Endometrial microvascular endothelial cells (primary cell): Measurements from ENCODE around the gene DIAPH2. TPM values are rescaled to one million over a fixed set of nuclear protein-coding genes. Genes with fewer than 3 reads are reported as not detected.

Source experiments
- in situ Hi-C: cut with HindIII; loops from 2 replicates; pipeline ENCODE4 v1.10.0; 2017; ENCODE audit warnings: low sequenced_read_pairs, low pct_unique_long_range_greater_than_20kb; ENCODE audit errors: inconsistent ontology term
- total RNA-seq: library from RNA; depleted of rRNA; stranded (reverse); fragments of >200 nt; gene quantifications from one replicate; pipeline ENCODE4 v1.2.3, GENCODE V29; 2015; ENCODE audit errors: inconsistent ontology term

The DIAPH2 gene
- total RNA-seq, 1 donor from 2014 or later, result 13.3 TPM

DNA sequence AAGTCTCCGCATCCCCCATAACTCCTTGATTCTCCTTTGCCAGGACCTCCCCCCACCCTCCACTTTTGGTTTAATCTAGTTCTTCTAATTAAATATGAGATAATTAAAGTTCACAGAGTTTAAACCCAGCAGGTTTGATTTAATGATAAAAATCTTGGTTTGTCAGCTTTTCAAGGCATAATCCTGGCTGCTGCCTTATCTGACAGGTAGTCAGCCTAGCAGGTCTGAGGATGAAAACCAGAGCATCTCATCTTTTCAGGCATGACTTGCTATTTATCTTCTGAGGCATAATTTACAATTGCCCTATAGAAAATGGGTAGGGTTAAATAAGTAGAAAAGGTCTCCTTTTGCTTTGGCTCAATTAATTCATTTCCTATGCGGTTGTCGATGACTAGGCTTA, 790.3 kb downstream of the DIAPH2 start:
- in situ Hi-C loops, result no loop called here

DNA sequence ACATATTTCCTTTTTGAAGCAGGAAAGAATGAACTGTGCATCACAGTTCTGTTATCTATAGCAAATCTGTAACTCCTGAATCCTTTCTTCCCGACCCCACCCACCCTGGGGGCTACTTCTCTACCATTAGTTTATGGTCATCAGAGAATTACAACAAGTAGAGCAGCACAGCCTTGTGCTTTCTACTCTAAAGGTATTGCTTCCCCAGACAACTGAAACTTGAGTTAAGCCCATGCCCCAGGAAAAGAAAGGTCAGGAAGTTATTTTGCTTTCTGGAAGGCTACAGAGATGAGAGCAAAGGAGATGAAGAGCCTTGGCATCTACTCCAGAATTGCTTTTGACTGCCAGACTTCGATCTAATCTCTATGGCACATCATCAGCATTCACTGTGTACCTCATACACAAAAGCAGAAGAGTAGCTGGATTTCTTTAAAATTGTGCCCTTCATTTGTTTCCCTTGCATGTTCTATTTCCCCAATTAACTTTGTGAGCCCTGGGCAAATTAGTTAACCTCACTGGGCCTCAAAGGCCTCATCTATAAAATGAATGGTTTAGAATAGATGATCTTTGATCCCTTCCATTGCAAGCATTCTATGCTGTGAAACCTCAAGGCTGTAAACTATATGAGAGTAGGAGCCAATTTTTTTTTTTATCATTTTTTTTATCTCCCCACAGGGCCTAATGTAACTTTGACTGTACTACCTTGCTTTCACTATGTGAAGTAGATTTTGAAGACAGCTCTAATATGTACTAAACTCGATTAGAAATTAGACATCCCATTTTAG, 794.7 kb downstream of the DIAPH2 start:
- in situ Hi-C loops, result no loop called here

DNA sequence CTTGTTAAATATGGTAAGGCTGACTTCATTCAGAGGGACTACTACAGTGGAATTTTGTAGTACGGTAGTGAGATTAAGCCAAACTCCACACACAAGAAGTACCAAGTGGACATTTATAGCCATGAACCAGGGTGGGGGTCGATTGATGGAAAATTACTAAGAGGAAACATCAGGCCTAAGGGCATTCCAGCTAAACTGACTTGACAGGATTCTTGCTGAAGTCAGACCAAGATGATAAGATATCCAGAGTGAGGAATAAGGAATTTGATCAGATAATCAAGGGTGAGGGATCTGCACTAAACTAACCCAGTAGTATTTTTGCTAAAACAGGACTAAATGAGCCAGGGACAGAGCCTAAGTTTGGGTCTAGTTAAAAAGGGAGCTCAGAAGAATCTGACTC, 796.6 kb downstream of the DIAPH2 start:
- in situ Hi-C loops, result no loop called here

DNA sequence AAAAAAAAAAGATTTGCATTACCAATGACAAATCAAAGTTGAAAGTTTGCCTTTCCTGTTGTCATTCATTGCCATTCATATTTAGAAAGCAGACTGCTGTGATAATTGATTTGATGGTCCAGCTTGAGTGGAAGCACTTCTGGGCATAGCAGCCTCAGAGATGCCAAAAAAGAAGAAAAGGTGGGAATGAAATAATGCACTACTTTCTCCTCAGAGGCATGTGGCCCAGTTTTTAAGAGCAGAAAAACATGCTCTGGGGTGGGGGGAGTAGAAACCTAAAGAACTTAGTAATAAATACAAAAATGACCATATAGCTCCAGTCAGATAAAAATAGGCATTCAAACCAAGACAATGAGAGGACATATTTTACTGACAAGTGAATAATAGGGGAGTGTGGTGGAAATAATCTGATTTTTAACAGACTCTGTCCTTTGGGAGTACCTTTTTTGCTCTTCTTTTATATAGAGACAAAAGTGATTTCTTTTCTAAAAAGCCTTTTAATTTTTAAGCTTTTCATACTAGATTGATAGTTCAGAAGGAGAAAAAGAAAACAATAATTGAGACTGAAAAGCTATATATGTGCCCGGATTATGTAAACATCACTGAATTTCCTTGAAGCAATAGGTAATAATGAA, 798.1 kb downstream of the DIAPH2 start:
- in situ Hi-C loops, result no loop called here

DNA sequence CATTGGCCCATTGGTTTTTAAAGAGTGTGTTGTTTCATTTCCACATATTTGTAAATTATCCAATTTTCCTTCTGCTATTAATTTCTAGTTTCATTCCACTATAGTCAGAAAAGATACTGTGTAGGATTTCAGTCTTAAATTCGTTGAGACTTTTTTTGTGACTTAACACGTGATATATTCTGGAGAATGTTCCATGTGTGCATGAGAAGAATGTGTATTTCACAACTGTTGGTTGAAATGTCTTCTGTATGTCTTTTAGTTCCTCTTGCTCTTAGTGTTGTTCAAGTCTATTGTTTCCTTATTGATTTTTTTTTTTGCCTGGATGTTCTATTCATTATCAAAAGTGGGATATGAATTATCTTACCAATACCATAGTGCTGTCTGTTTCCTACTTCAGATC, 806.0 kb downstream of the DIAPH2 start:
- in situ Hi-C loops, result no loop called here

DNA sequence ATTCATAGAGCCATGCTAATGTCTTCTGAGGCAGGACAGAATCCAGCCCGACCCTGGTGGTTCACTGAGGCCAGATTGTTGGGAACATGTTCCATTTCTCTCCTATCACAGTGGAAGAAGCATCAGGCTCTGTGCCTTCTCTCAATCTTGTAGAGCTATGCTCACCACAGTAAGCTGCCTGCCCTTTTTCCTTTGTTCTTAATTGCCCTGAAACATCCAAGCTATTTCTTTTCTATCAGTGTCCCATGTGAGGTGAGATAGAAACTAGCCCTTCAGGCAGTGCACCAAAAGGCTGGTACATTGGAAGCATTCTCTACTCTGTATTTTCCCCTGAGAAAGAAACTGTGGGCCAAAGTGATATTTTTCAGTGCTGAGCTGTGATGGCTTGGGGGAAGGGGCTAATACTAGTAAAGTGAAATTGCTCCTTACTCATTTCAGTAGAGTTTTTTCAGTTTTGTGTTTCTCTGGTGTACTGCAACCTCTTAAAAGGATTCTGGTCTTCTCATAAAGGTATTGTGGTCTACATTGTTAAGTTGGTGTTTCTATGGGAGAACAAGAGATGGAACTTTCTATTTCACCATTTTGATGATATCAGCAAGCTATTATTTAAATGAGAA, 810.2 kb downstream of the DIAPH2 start:
- in situ Hi-C loops, result no loop called here

DNA sequence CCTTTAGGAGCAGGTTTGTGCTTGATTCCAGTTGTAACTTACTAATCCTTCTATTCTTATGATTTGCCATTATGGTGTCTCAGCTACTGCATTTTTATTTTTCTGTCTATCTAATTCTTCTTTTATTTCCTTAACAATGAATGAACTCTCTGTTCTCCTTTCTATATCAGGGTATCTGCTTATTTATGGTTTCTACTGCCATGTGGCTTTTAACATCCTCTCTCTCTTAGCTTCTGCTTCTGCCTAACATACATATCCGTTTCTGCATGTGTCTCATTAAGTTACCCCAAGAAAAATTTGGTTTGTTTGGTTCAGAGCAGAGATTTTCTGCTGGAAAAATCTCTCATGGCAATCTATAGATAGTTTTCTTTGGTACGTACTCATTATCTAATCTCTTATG, 813.5 kb downstream of the DIAPH2 start:
- in situ Hi-C loops, result no loop called here

DNA sequence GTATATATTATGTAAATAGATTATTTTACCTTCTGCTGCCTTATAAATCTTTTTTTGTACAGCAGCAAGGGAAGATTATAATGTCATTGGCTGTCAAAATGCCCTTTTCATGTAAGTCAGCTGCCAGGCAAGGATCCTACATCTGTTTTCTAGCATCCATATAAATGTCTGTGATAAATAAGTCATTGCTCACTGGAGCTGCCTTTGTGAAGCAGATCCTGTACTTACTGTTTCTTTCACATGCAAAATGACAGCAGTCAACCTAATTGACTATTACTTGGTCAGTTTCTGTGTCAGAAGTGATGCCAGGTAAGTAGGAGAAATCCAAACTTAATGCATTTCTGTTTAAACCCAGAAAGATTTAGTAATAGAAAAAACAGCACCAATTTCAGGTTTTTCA, 819.8 kb downstream of the DIAPH2 start:
- in situ Hi-C loops, result no loop called here

DNA sequence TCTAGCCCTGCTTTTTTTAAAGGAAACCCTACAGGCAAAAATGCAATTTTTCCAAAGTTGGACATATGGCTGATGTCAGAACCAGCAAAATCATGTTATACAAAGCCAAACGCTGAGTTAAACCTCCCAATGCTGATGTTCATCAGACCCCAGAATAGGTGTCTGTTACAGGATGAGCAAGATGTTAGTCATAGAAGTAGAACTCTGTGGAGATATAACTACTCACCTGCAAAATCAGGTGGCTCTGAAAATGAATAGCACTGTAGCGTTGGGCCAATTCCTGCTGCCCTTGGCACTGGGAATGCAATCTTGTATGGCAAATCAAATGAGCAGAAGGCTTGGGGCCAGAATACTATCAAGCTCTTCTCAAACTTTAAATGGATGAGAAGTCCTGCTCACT, 833.1 kb downstream of the DIAPH2 start:
- in situ Hi-C loops, result no loop called here

DNA sequence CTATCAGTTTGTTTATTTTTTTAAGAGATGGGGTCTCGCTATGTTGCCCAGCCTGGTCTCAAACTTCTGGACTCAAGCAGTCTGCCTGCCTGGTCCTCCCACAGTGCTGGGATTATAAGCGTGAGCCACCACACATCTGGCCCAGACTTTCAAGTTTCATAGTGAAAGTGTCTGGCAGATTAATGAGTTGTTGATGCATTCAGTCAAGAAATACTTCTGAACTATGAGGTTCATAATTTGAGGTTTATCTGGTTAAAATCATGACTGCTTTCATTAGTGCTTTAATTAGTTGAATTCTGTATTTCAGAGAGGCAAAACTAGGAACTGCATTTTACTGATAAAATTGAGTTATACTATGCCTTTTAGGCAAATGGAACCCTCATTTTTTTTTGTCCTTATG, 837.7 kb downstream of the DIAPH2 start:
- in situ Hi-C loops, result no loop called here

DNA sequence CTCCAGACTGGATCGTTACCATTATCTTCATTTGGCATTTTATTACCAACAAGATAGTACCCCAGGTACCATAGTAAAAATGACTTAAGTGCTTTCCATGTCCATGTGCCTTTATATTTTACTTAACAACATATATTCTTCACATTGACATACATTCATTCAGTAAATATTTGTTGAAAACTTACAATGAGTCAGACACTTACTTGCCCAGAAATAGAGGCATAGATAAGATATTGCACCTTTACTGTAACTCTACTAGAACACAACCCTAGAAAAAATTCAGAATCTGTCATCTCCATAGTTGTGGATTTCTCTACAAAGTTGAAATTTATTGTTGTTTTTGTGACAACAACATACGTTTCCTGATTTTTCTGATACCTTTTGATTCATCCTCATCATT, 839.7 kb downstream of the DIAPH2 start:
- in situ Hi-C loops, result no loop called here

DNA sequence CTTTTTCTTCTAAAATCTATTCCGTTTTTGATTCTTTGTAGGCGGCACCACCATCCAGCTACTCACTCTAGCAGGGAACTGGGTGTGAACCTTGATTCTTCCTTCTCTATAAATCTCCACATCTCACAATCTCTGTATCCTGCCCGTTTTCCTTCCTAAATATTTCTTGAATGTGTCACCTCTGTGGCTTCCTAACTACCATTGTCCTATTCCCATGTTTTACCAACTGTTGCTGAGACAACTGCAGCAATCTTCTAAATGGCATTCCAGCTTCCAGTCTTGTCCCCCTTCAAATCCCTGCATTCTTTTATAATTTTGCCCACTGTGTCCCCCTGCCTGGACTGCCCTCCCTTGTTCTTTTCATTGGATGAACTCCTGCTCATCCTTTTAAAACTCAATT, 840.4 kb downstream of the DIAPH2 start:
- in situ Hi-C loops, result no loop called here

DNA sequence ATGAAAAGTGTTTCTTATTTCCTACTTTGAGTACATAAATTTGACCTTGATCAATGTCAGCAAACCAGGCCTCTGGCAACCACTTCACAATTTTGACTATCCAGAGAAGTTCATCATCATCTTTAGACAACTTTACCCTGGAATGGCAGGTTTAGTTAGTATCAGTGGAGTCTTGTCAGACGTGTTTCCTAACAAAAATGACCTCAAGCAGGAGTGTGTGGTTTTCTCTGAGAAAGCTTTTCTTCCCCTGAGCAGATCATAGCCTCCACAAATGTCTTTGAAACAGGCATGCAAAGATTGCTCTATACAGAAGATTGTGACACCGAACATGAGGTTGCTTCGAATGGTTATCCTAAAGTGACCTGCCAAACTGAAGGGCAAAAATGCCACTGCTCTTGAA, 841.3 kb downstream of the DIAPH2 start:
- in situ Hi-C loops, result no loop called here

DNA sequence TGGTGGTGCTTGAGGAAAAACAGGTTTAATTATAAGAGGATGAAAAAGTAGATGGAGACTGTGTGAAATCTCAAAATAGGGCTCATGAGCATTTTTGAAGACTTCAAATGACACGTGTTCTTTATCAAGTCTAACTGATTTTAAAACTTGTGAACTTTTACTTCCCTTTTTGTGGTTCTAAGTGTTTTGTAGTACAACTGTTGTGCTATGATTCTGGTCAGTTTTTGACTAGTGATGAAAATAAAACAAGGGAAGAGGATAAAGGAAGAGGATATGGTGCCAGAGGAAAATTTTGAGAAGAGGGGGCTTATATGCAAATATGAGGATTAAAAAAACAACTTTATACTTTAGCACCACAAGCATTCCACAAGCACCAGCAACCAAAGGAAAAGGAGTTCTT, 843.1 kb downstream of the DIAPH2 start:
- in situ Hi-C loops, result no loop called here

DNA sequence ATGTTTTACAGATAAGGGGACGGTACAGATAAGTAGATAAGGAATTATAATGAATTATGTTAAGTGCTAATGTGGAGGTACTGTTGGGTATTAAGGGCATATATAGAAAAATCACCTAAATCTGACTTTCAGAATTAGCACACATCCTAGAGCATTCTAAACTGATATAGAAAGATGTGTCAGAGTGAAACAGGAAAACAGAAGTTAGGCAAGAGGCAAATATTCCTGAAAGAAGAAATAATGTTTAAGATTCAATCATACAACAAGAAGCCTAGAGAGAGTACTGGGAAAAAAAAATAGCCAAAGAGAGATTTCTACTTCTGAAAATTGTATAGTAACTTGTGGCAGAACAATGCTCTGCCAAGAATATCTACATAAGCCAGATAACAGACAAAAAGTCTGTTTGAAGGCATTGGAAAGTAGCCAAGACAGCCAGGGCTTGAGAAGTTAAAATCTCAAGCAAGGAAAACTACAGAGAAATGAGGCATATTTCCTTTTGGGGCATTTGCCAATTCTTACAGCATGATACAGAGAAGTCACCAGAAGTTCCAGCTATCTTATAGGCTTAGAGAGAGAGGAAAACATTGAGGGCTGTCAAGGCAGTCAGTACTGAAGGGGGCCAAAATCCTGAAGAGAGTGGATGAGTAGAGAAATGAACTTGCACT, 845.0 kb downstream of the DIAPH2 start:
- in situ Hi-C loops, result no loop called here

DNA sequence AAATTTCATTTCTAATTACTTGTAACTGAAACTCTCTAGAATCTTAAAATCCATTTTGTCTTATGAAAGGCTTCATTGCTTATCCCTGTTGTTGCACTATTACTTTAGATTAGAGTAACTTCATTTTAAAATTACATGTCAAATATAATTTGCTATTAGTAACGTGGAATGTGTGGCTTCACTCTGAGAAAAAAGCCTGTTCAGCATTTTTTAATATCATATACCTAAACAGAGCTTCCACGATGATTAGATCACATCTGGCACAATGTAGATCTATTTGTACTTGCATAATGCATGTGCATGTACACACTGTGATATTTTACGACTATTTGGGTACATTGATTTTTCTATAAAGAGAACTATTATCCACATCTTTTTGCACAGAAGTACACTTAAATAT, 847.2 kb downstream of the DIAPH2 start:
- in situ Hi-C loops, result no loop called here

DNA sequence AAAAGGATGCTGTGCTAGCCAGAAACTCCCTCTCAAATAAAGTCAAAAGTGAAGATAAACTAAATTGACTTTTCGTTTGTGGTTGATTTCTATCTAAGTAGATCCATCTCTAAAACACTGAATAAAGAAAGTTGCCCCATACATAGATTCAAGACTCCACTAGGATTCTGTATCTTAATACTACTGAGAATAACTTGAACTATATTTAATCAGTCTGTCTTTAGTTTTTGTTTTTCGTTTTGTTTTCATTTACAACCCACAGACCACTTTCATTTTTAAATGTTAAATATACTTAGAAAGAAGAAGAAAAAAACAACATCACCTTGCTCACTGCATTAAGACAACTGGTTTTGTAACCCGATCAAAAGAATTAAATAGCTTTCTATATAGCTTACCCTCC, 854.1 kb downstream of the DIAPH2 start:
- in situ Hi-C loops, result no loop called here

DNA sequence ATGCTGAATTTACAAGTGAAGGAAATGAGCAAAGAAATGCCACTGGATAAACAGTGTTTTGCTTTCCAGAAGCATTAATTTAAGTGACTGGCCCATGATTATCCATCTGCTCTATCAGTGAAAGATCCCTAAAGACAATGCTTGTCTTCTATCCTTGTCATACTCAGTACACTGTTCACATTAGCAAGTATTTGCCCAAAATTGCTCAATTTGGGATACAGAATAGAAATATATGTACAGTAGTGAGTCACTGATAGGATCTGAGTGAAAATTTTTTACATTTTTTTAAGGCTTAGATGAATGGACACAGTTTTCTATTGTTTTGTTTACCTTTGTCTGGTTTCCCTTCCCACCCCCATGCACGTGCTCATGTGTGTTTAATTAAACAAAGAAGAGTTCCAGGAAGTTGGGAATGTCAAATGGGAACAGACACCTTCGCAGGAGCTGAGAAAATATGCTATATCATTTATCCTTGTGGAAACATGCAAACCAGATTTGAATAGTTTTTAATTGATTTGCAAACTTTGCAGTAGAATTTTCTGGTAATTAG, 855.4 kb downstream of the DIAPH2 start:
- in situ Hi-C loops, result no loop called here

DNA sequence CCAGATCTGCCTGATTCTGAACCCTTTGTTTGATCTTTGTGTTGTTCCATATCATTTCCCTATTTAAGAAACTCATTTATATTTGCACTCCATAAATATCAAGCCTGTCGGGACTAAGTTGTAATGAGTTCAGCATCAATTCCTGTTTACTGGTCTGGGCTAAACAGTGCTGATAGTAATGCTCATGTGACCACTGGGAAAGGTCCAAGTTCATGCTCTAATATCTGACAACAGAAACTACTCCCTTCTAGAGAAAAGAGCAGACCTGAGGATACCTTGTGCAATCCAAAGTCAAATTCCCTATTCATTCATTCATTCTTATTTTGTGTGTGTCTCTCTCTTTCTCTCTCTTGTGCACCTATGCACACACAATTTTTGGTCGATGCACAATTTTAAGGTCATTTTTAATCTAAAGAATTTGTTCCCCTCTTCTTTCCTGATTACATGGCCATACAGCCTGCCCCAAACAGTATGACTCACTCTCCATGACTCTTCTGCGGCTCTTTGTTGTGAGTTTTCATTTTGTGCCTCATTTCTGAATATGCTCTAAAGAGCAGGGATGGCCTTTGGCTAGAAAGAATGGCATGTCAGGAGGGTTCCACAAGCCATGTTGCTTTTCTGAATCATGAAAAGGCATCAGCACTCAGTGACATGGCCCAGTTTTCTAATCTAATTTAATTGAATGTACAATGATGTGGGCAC, 863.4 kb downstream of the DIAPH2 start:
- in situ Hi-C loops, result no loop called here
